Right atrium auricular region (tissue), 2 donors: Measurements from ENCODE around the gene CACNA1D. TPM values are rescaled to one million over a fixed set of nuclear protein-coding genes. Genes with fewer than 3 reads are reported as not detected.

Source experiments
- DNase-seq: peaks from one replicate; pipeline ENCODE4 v3.0.0-alpha.2; 2019; ENCODE audit warnings: low spot score
- H3K27ac ChIP-seq, 2 donors: fragments of 200-600 bp; sonication (generic); 1 replicate in 1 of 2; 2 replicates in 1 of 2; pipeline ENCODE4 v1.5.1; 2016 to 2019
- H3K27me3 ChIP-seq, 2 donors: fragments of 200-600 bp; sonication (generic); one replicate each; pipeline versions ENCODE4 v1.5.1 to v1.6.0; 2017 to 2019
- H3K36me3 ChIP-seq: fragments of 200-600 bp; sonication (generic); one replicate; pipeline ENCODE4 v1.5.1; 2016
- H3K4me1 ChIP-seq, 2 donors: fragments of 200-600 bp; sonication (generic); one replicate each; pipeline versions ENCODE4 v1.5.1 to v1.6.0; 2017 to 2019
- H3K4me3 ChIP-seq, 2 donors: fragments of 200-600 bp; sonication (generic); 1 replicate in 1 of 2; 2 replicates in 1 of 2; pipeline ENCODE4 v1.5.1; 2017 to 2019; ENCODE audit warnings: mild to moderate bottlenecking in 1 of 2, moderate library complexity in 1 of 2
- H3K9me3 ChIP-seq, 2 donors: fragments of 200-600 bp; sonication (generic); one replicate each; pipeline ENCODE4 v1.5.1; 2019
- total RNA-seq, 2 donors: library from RNA; depleted of rRNA; stranded (reverse); fragments of >200 nt; gene quantifications; one replicate each; pipeline ENCODE4 v1.1.0, GENCODE V29; 2016
- TF ChIP-seq, protein P1 (sequence below), 2 donors: fragments of 200-600 bp; sonication (generic); IDR thresholded peaks; one replicate each; pipeline ENCODE4 v1.5.1; 2019; ENCODE audit warnings: antibody characterized with exemption in 2 of 2

Gene CACNA1D
- total RNA-seq, 2 donors from 2014 or later = 2.7 to 9.6 TPM

DNA sequence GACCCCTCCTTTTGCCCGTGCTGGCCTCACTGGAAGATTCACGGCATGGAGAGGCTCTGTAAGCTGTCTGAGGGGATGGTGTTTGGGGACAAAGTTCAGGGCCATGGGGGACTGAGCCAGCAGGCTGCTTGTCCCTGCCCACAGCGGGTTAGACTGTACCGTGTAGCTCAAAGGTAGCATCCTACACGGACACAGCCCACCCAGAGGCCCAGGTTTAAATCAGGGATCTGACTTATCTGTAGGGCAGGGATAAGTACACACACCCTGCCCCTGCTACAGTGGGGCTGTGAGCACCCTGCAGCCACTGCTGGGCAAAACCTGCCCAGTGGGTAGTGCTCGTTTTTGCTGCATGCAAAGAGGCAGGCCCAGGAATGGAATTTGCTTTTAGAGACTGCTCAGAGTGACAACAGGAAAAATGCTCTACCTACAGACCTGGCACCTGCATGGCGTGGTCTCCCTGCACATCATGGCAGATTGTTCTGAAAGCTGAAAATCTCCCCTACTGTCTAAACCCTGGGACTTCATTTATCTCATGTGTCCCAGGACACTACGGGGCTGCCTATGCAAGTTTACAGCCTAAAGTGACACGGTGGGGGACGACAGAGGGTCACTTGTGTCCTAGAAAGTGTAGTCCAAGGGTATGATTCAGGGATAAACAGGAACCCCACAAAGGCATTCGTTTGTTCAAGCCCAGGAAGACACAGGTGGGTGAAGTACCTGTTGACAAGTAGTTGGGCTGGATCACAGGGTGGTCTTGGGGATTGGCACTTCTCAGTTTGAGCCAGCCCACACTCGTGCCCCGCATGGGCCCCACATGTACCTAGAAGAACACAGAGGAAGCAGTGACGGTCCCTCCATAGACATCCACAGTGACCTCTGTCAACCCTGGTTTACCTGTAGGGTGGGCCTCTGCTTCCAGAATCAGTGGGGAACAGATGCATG is 324.1 kb downstream of the CACNA1D start:
- no peaks in the 10 kb centered on the region for H3K4me1 ChIP-seq
- H3K27me3 ChIP-seq = no peaks in the 10 kb centered on the region
- H3K27ac ChIP-seq = no peak overlapping the region
- no peak for DNase-seq
- no peak overlapping the region for H3K4me3 ChIP-seq
- H3K9me3 ChIP-seq = no peaks in the 10 kb centered on the region
- TF ChIP-seq, protein P1, sequence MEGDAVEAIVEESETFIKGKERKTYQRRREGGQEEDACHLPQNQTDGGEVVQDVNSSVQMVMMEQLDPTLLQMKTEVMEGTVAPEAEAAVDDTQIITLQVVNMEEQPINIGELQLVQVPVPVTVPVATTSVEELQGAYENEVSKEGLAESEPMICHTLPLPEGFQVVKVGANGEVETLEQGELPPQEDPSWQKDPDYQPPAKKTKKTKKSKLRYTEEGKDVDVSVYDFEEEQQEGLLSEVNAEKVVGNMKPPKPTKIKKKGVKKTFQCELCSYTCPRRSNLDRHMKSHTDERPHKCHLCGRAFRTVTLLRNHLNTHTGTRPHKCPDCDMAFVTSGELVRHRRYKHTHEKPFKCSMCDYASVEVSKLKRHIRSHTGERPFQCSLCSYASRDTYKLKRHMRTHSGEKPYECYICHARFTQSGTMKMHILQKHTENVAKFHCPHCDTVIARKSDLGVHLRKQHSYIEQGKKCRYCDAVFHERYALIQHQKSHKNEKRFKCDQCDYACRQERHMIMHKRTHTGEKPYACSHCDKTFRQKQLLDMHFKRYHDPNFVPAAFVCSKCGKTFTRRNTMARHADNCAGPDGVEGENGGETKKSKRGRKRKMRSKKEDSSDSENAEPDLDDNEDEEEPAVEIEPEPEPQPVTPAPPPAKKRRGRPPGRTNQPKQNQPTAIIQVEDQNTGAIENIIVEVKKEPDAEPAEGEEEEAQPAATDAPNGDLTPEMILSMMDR (IDR thresholded peaks at IDR 0.05) = no peak
- peaks cover 5% of the 10 kb centered on the region for H3K36me3 ChIP-seq

DNA sequence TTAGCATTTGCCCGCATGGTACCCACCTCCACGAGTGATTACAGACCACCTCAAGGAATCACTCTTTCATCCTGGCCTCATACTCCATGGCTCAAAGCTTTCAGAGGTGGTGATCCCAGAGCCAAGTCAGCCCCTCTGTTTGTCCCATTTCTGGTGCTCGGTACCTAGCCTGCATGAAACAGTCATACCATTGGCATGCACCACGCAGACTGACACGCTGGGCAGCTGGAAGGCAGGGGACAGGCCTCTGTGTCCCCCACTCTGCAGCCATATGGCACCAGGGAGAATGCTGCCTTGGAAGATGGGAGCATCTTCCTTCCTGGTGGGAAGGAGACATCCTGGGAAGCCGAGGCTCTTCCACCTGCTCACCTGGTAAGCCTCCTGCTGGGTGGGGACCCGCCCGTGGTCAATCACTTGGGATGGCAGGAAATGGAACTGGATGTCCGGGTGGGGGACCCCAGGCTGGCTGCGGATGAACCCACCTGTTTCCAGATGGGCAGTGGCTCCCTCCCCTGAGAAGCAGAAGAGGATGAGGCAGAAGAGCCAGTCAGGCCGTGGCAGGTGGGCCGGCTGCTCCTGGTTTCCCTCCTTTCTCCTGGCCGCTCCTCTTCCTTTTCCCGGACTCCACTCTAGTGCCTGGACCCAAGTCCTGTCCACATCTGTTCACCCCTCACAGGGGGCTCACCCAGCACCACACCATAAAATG is 324.9 kb downstream of the CACNA1D start:
- Histone ChIP-seq H3K27me3 (no peaks in the 10 kb centered on the region), H3K36me3 (peaks cover 5% of the 10 kb centered on the region), H3K4me1 (no peaks in the 10 kb centered on the region), H3K9me3 (no peaks in the 10 kb centered on the region), H3K4me3 (no peak overlapping the region), H3K27ac (no peak overlapping the region)
- TF ChIP-seq, protein P1 (IDR thresholded peaks at IDR 0.05) = no peak
- DNase-seq = no peak

DNA sequence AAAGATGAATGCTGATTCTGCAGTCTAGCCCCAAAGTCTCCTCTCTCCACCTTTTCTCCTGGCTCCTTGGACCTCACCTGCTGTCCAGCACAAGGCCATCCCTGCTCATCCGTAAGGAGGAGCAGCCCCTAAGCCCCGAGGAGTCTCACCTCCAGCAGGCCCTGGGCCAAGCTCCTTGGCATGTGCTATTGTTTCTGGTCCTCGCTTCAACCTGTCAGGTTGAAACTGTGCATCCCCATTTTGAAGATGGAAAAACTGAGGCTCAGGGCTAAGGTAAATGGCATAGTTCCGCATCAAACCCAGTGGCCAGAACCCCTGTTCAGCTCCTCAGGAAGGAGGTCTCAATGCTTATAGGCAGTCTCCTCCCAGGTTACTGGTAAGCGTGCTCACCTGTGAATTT is 325.7 kb downstream of the CACNA1D start:
- TF ChIP-seq, protein P1 (IDR thresholded peaks at IDR 0.05) = no peak
- Histone ChIP-seq H3K36me3 (peaks cover 5% of the 10 kb centered on the region), H3K4me3 (no peak overlapping the region), H3K27ac (no peak overlapping the region), H3K9me3 (no peaks in the 10 kb centered on the region), H3K27me3 (no peaks in the 10 kb centered on the region), H3K4me1 (no peaks in the 10 kb centered on the region)
- DNase-seq = no peak

DNA sequence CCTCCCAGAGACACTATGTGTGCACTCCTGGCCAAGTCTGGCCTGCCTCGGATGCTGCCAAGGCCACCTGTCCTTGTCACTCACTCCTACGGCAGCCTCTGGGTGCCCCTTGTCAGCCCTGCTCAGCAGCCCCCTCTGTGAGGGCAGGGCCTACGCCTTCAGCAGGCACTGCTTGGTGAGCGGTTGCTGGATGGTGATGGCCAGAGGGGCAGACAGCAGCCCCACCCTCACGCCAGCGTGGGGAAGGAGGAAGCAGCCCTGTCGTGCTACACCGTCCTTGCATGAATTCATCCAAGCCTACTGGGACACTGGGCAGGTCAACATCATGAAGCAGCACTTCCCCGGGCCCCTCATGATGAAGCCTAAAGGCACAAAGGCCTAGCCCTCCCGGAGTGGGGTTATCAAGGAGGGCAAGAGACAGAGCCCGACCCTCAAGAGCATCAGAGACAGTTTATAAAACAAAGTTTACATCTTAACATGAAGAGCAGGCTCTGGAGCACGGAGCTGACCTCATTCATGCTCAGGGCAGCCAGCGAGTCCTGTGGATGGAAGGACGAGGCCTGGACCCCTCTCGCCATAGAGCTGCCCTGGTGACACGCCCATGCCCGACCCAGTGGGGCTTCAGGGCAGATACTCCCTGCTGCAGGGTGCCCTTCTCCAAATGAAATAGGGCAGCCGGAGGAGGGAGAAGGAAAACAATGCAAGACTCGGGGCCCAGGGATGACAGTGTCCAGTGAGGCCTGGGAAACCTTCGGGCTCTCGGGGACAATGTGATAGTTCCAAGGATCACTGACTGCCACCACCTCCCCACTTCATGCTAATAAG is 326.6 kb downstream of the CACNA1D start:
- no peak for DNase-seq
- H3K27ac ChIP-seq = no peak overlapping the region
- H3K4me3 ChIP-seq = no peak overlapping the region
- no peaks in the 10 kb centered on the region for H3K9me3 ChIP-seq
- H3K4me1 ChIP-seq = no peaks in the 10 kb centered on the region
- H3K27me3 ChIP-seq = no peaks in the 10 kb centered on the region
- peaks cover 5% of the 10 kb centered on the region for H3K36me3 ChIP-seq
- TF ChIP-seq, protein P1 (IDR thresholded peaks at IDR 0.05) = no peak

DNA sequence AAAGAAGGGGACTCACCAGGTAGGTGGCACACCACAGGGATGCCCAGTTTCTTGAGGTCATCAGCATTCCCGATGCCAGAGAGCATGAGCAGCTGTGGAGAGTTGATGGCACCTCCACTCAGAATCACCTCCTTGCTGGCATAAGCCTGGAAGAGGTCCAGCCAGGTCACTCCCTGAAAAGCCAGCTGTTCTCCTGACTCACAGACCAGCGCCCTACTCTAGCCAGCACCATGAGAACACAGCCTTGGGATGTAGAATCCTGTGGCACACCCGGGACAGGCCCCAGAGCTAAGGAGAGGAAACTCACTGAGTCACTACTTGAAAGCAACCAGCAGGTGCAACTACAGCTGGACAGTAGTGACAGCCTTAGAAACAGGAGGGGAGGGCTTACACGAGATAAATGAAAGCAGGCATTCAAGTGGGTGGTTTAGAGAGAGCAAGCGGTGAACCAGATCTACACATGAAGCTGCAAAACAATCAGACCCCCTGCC is 327.3 kb downstream of the CACNA1D start:
- Histone ChIP-seq H3K27me3 (no peaks in the 10 kb centered on the region), H3K4me3 (no peak overlapping the region), H3K27ac (no peak overlapping the region), H3K9me3 (no peaks in the 10 kb centered on the region), H3K36me3 (peaks cover 5% of the 10 kb centered on the region), H3K4me1 (no peaks in the 10 kb centered on the region)
- no peak for DNase-seq
- TF ChIP-seq, protein P1 (IDR thresholded peaks at IDR 0.05) = no peak
